ENCODE data around the gene FKBP8.

- TF ChIP-seq CTCF (IDR thresholded peaks at IDR 0.05) (no peak), POLR2A (IDR thresholded peaks at IDR 0.05) (no peak)
Observed at GRCh38 chr19:18558202-18558555, 14.8 kb upstream of the FKBP8 start.

Data from adrenal gland (tissue), 5 donors.